GM18499 (cell line): ENCODE measurements around the gene FCHSD1.

Source experiments
- ATAC-seq: cut with Tn5 transposase; IDR thresholded peaks from one replicate; pipeline ENCODE4 v1.9.1; 2021; ENCODE audit warnings: moderate number of reproducible peaks; ENCODE audit not compliant: insufficient read depth, unreplicated experiment

FCHSD1 gene

GRCh38 chr5:141647242-141647641 lies 4.0 kb downstream of the FCHSD1 start:
- no peak for ATAC-seq

- ATAC-seq, result no peak
These were observed 5.2 kb downstream of the FCHSD1 start for GRCh38 chr5:141646026-141646425.

- ATAC-seq, result peak; percentile 56
These were observed 9.5 kb downstream of the FCHSD1 start for GRCh38 chr5:141641634-141642267.

GRCh38 chr5:141640698-141641097 lies 10.5 kb downstream of the FCHSD1 start:
- no peak for ATAC-seq

- no peak for ATAC-seq
These were observed 11.2 kb downstream of the FCHSD1 start for GRCh38 chr5:141640051-141640415.

GRCh38 chr5:141639357-141640050 lies 11.7 kb downstream of the FCHSD1 start:
- ATAC-seq, result no peak

GRCh38 chr5:141638771-141639170 lies 12.4 kb downstream of the FCHSD1 start:
- no peak for ATAC-seq

- ATAC-seq, result no peak
These were observed 13.3 kb downstream of the FCHSD1 start for GRCh38 chr5:141637767-141638419.

- ATAC-seq, result no peak
These were observed 14.0 kb downstream of the FCHSD1 start for GRCh38 chr5:141637123-141637766.

GRCh38 chr5:141636413-141637122 lies 14.7 kb downstream of the FCHSD1 start, which contains the start of the genes HDAC3 and RELL2:
Gene HDAC3, minus strand, starts transcription at chr5:141636849. Its CDS starts 59 bp downstream, at chr5:141636790.
Gene RELL2, plus strand, starts transcription at chr5:141636997. Its CDS starts 1,229 bp downstream, at chr5:141638226.
- ATAC-seq, result no peak

GRCh38 chr5:141636106-141636412 lies 15.2 kb downstream of the FCHSD1 start:
- no peak for ATAC-seq

- ATAC-seq, result no peak
These were observed 15.6 kb downstream of the FCHSD1 start for GRCh38 chr5:141635646-141636045.

- no peak for ATAC-seq
These were observed 16.5 kb downstream of the FCHSD1 start for GRCh38 chr5:141634720-141635119.

- ATAC-seq, result peak; percentile 92
These were observed 17.2 kb downstream of the FCHSD1 start for GRCh38 chr5:141633871-141634561.

GRCh38 chr5:141632650-141633049 lies 18.6 kb downstream of the FCHSD1 start:
- no peak for ATAC-seq

GRCh38 chr5:141630570-141631140 lies 20.6 kb downstream of the FCHSD1 start:
- no peak for ATAC-seq

- no peak for ATAC-seq
These were observed 22.9 kb downstream of the FCHSD1 start for GRCh38 chr5:141628175-141628788.

GRCh38 chr5:141623611-141624010 lies 27.6 kb downstream of the FCHSD1 start:
- no peak for ATAC-seq

GRCh38 chr5:141623186-141623585 lies 28.0 kb downstream of the FCHSD1 start:
- peak; percentile 44 for ATAC-seq
